ENCODE data around the gene USHBP1. TPM values are rescaled to one million over a fixed set of nuclear protein-coding genes. Genes with fewer than 3 reads are reported as not detected.

USHBP1 gene
- total RNA-seq, 4 donors from 2014 or later: 2.4 to 43.3 (median 5.8) TPM

Other genes starting within 250 kb of the USHBP1 start
- 10 to 100 TPM in 2 of 4 donors, 1 to 10 TPM in 2; 4.7 to 39.6 (median 11.2) TPM for gene CPAMD8, start 237.9 kb downstream of the USHBP1 start, total RNA-seq
- 1 to 10 TPM; 4.0 to 7.3 (median 6.1) TPM for gene HAUS8, start 189.3 kb downstream of the USHBP1 start, total RNA-seq
- 100 to 1,000 TPM in 2 of 4 donors, 10 to 100 TPM in 2; 52.7 to 149 (median 85.7) TPM for gene MYO9B, start 189.0 kb downstream of the USHBP1 start, total RNA-seq
- 10 to 100 TPM; 14.5 to 22.3 (median 20.7) TPM for gene USE1, start 49.4 kb downstream of the USHBP1 start, total RNA-seq
- gene OCEL1, start 38.5 kb downstream of the USHBP1 start, total RNA-seq: 10 to 100 TPM in 1 of 4 donors, 1 to 10 TPM in 3; 6.7 to 17.7 (median 9.3) TPM
- gene NR2F6, start 18.8 kb downstream of the USHBP1 start, total RNA-seq: 10 to 100 TPM; 16.9 to 45.4 (median 29.8) TPM
- gene BABAM1, start 2.7 kb upstream of the USHBP1 start, total RNA-seq: 10 to 100 TPM; 46.0 to 62.1 (median 59.1) TPM
- under 1 TPM; 0.47 to 0.82 (median 0.52) TPM for gene ANKLE1, start 17.2 kb upstream of the USHBP1 start, total RNA-seq
- 10 to 100 TPM in 2 of 4 donors, 1 to 10 TPM in 2; 6.1 to 13.2 (median 11.1) TPM for gene ABHD8, start 38.7 kb upstream of the USHBP1 start, total RNA-seq
- gene MRPL34, start 41.1 kb upstream of the USHBP1 start, total RNA-seq: 100 to 1,000 TPM in 3 of 4 donors, 10 to 100 TPM in 1; 87.9 to 134 (median 119) TPM
- gene DDA1, start 44.8 kb upstream of the USHBP1 start, total RNA-seq: 10 to 100 TPM in 3 of 4 donors, 1 to 10 TPM in 1; 4.6 to 44.4 (median 23.8) TPM
- 1 to 10 TPM; 5.5 to 6.1 (median 5.8) TPM for gene ANO8, start 70.1 kb upstream of the USHBP1 start, total RNA-seq
- gene GTPBP3, start 72.8 kb upstream of the USHBP1 start, total RNA-seq: 10 to 100 TPM in 2 of 4 donors, 1 to 10 TPM in 2; 7.2 to 36.4 (median 12.0) TPM
- gene PLVAP, start 112.6 kb upstream of the USHBP1 start, total RNA-seq: 100 to 1,000 TPM in 2 of 4 donors, 10 to 100 TPM in 2; 39.7 to 139 (median 114) TPM
- 1 to 10 TPM in 1 of 4 donors, under 1 TPM in 1, not detected in 2; 0.93 to 1.7 TPM for gene CCDC194, start 129.5 kb upstream of the USHBP1 start, total RNA-seq
- 100 to 1,000 TPM; 126 to 368 (median 146) TPM for gene BST2, start 140.9 kb upstream of the USHBP1 start, total RNA-seq
- 10 to 100 TPM; 34.1 to 65.0 (median 45.9) TPM for gene MVB12A, start 155.3 kb upstream of the USHBP1 start, total RNA-seq
- gene TMEM221, start 183.9 kb upstream of the USHBP1 start, total RNA-seq: 1 to 10 TPM in 1 of 4 donors, under 1 TPM in 2, not detected in 1; 0.38 to 1.9 (median 0.46) TPM
- not detected for gene NXNL1, start 196.2 kb upstream of the USHBP1 start, total RNA-seq
- 10 to 100 TPM; 26.6 to 52.8 (median 40.4) TPM for gene SLC27A1, start 205.8 kb upstream of the USHBP1 start, total RNA-seq
- gene PGLS, start 246.9 kb upstream of the USHBP1 start, total RNA-seq: 10 to 100 TPM; 57.8 to 92.5 (median 69.0) TPM